IPS DF 6.9 (cell line): ENCODE data around the gene SCIN.

ENCODE experiments used
- DNase-seq: peaks from one replicate; pipeline ENCODE4 v3.0.0-alpha.2; 2013; ENCODE audit warnings: low read depth, low spot score
- H3K27ac ChIP-seq: one replicate; pipeline ENCODE4 v1.5.1; 2013; ENCODE audit warnings: low read length, control low read depth
- H3K27me3 ChIP-seq: 2 replicates; pipeline ENCODE4 v1.6.1; 2013; ENCODE audit warnings: mild to moderate bottlenecking, low read length; ENCODE audit not compliant: control insufficient read depth, insufficient read depth
- H3K36me3 ChIP-seq: 2 replicates; pipeline ENCODE4 v1.6.1; 2013; ENCODE audit warnings: low read length; ENCODE audit not compliant: control insufficient read depth, insufficient read depth
- H3K4me1 ChIP-seq: 2 replicates; pipeline ENCODE4 v1.6.1; 2013; ENCODE audit warnings: low read length; ENCODE audit not compliant: control insufficient read depth, insufficient read depth
- H3K4me3 ChIP-seq: 2 replicates; pipeline ENCODE4 v1.5.1; 2013; ENCODE audit warnings: mild to moderate bottlenecking, low read length
- H3K9me3 ChIP-seq: 2 replicates; pipeline ENCODE4 v1.6.1; 2013; ENCODE audit warnings: low read length, inconsistent platforms; ENCODE audit not compliant: control insufficient read depth, insufficient read depth
- WGBS: extraction: QIAGEN DNeasy Blood & Tissue Kit; methylation state at CpG from one replicate; pipeline ENCODE4 v1.1.7; 2013; ENCODE audit warnings: mixed read lengths, missing lambda C conversion rate; ENCODE audit not compliant: insufficient read length, insufficient coverage; 5-methylcytosine and 5-hydroxymethylcytosine counted together

SCIN gene

GRCh38 chr7:12583922-12584321 lies 13.4 kb downstream of the SCIN start:
- Histone ChIP-seq H3K27ac (no peak overlapping the region), H3K36me3 (no peaks in the 10 kb centered on the region), H3K4me1 (peaks cover 1% of the 10 kb centered on the region; the same call in 1 of the 2 replicates), H3K27me3 (no peaks in the 10 kb centered on the region), H3K4me3 (no peak overlapping the region), H3K9me3 (no peaks in the 10 kb centered on the region)
- DNase-seq, result no peak
- no CpG with 5 or more reads among the region's 2 CpGs for WGBS

- Histone ChIP-seq H3K27me3 (no peaks in the 10 kb centered on the region), H3K4me3 (no peak overlapping the region), H3K4me1 (peaks cover 1% of the 10 kb centered on the region; the same call in 1 of the 2 replicates), H3K27ac (no peak overlapping the region), H3K9me3 (no peaks in the 10 kb centered on the region), H3K36me3 (no peaks in the 10 kb centered on the region)
- DNase-seq, result no peak
- no CpG with 5 or more reads among the region's 7 CpGs for WGBS
Measured at GRCh38 chr7:12584930-12585329, 14.4 kb downstream of the SCIN start.

DNA sequence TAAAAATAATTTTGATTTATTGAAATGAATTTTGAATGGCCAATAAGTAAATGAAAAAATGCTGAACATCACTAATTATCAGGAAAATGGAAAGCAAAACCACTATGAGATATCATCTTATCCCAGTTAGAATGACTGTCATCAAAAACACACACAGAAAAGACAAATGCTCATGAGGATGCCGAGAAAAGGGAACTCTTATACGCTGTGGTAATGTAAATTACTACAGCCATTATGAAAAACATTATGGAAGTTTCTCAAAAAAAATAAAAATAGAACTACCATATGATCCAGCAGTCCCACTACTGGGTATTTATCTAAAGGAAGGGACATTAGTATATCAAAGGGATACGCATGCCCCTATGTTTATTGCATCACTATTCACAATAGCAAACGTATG lies 15.8 kb downstream of the SCIN start:
- Histone ChIP-seq H3K4me1 (peaks cover 1% of the 10 kb centered on the region; the same call in 1 of the 2 replicates), H3K4me3 (no peak overlapping the region), H3K27me3 (no peaks in the 10 kb centered on the region), H3K27ac (no peak overlapping the region), H3K9me3 (no peaks in the 10 kb centered on the region), H3K36me3 (no peaks in the 10 kb centered on the region)
- WGBS, result no CpG with 5 or more reads among the region's 4 CpGs
- DNase-seq, result no peak

DNA sequence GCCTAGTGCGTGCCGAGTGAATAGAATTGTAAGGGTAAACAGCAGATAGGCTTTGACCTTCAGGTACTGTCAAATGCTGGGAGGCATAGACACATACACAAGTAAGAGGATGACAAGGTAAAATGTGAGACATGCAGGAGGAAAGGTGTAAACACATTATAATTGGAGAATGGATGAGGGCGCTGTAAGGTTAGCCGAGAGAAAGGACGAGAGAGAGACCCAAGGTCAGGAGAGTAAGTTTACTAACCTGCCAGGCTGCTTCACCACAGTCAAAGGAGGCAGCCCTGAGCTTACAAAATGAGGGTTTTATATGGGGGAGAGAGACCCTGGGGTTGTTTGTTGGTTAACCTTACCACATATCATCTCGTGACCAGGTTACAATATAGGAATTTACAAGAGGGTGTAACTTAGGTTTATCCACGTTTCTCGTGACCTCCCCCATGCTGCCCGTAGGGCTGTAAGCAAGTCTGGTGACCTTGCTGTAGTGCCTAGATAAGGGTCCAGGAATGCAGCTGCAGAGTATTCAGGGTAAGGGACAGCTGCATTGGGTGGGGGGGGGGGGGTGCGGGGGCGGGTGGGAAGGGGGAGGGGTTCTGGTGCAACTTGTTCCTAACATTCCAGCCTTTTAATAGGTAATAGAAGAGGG lies 17.9 kb downstream of the SCIN start:
- Histone ChIP-seq H3K36me3 (no peaks in the 10 kb centered on the region), H3K4me3 (no peak overlapping the region), H3K4me1 (peaks cover 1% of the 10 kb centered on the region; the same call in 1 of the 2 replicates), H3K9me3 (no peaks in the 10 kb centered on the region), H3K27me3 (no peaks in the 10 kb centered on the region), H3K27ac (no peak overlapping the region)
- no peak for DNase-seq
- WGBS, result no CpG with 5 or more reads among the region's 11 CpGs

- H3K27me3 ChIP-seq, result no peaks in the 10 kb centered on the region
- no peaks in the 10 kb centered on the region for H3K36me3 ChIP-seq
- no peaks in the 10 kb centered on the region for H3K9me3 ChIP-seq
- no CpG with 5 or more reads among the region's 7 CpGs for WGBS
- no peak overlapping the region for H3K4me3 ChIP-seq
- no peak for DNase-seq
- H3K27ac ChIP-seq, result no peak overlapping the region
- peaks cover 1% of the 10 kb centered on the region; the same call in 1 of the 2 replicates for H3K4me1 ChIP-seq
Measured at GRCh38 chr7:12590559-12590958, 20.0 kb downstream of the SCIN start.

DNA sequence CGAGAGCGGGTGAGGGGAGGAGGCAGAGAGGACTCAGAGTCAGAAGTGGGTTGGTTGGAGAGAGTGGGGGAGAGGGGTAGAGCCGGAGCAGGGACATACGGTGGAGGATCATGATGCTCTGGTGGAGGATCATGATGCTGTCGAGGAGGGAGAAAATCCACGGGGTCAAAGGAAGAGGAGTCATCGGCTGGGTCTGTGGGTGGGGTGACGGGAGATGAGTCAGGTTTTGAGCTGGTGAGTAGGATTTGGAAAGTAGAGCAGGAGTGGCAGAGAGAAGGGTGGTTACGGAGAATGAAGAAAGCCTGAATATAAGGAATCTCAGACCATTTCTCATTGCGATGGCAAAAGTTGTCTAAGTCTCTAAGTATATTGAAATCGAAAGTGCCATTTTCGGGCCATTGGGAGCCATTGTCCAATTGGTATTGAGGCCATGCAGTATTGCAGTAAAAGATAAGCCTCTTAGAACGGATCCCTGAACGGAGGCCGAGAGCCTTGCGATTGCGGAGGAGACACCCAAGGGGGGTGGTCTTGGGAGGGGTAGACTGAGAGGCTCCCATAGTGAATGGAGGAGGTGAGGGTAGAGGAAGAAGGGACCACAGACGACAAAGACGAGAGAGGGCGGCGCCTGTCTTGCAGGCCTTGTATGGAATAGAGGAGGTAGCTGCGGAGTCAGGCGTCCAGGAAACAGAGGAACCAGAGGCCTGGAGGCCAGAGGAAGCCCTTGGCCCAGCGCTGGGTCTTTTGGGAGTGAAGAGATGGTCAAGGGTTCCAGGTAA lies 23.8 kb downstream of the SCIN start:
- Histone ChIP-seq H3K4me3 (no peak overlapping the region), H3K36me3 (no peaks in the 10 kb centered on the region), H3K4me1 (no peaks in the 10 kb centered on the region), H3K9me3 (no peaks in the 10 kb centered on the region), H3K27ac (no peak overlapping the region), H3K27me3 (no peaks in the 10 kb centered on the region)
- WGBS, result no CpG with 5 or more reads among the region's 24 CpGs
- no peak for DNase-seq

DNA sequence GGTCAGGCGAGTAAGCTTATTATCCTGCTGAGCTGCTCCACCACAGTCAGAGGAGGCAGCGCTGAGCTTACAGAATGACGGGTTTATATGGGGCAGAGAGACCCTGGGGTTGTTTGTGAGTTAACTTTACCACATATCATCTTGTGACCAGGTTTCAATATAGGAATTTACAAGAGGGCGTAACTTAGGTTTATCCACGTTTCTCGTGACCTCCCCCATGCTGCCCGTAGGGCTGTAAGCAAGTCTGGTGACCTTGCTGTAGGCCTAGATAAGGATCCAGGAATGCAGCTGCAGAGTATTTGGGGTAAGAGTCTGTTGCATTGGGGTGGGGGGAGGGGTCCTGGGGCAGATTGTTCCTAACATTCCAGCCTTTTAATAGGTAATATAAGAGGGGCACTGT lies 24.6 kb downstream of the SCIN start:
- no peak overlapping the region for H3K4me3 ChIP-seq
- H3K4me1 ChIP-seq, result no peaks in the 10 kb centered on the region
- WGBS, result no CpG with 5 or more reads among the region's 7 CpGs
- H3K27me3 ChIP-seq, result no peaks in the 10 kb centered on the region
- no peaks in the 10 kb centered on the region for H3K9me3 ChIP-seq
- no peak for DNase-seq
- H3K27ac ChIP-seq, result no peak overlapping the region
- H3K36me3 ChIP-seq, result no peaks in the 10 kb centered on the region

- no CpG with 5 or more reads among the region's 7 CpGs for WGBS
- no peaks in the 10 kb centered on the region for H3K36me3 ChIP-seq
- no peak overlapping the region for H3K27ac ChIP-seq
- H3K4me3 ChIP-seq, result no peak overlapping the region
- DNase-seq, result no peak
- no peaks in the 10 kb centered on the region for H3K27me3 ChIP-seq
- no peaks in the 10 kb centered on the region for H3K4me1 ChIP-seq
- H3K9me3 ChIP-seq, result no peaks in the 10 kb centered on the region
Measured at GRCh38 chr7:12596225-12596790, 25.8 kb downstream of the SCIN start.

DNA sequence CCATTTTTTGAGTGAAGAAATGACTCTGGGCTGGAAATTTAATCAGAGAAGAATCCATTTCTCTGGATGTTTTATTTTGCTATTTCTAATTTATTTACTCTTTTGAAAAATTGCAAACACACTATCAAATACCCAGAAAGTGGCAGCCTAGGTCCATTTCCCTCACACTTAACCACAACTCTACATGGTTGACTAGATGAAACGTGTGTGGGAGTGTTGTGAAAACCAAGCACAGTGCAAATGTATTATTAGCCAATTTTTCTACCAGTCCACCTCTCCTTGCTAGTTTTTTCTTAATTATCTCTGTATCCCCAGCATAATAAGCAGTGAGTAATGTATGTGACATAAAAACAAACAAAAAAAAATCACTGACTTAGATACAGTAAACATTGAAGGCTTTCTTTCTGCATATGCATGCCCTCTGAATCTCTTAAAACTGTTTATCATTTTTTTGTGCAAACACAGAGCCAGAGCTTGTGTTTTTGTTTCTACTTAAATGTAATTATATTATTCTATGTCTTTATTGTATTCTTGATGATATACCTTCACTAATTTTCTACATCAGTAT lies 30.9 kb downstream of the SCIN start:
- no peak overlapping the region for H3K27ac ChIP-seq
- H3K27me3 ChIP-seq, result no peaks in the 10 kb centered on the region
- no peak overlapping the region for H3K4me3 ChIP-seq
- H3K36me3 ChIP-seq, result no peaks in the 10 kb centered on the region
- WGBS, result no CpG with 5 or more reads among the region's 1 CpG
- H3K9me3 ChIP-seq, result no peaks in the 10 kb centered on the region; the same call in 1 of the 2 replicates
- no peak for DNase-seq
- H3K4me1 ChIP-seq, result no peaks in the 10 kb centered on the region

GRCh38 chr7:12607134-12607533 lies 36.6 kb downstream of the SCIN start:
- Histone ChIP-seq H3K36me3 (no peaks in the 10 kb centered on the region), H3K9me3 (no peaks in the 10 kb centered on the region), H3K4me1 (no peaks in the 10 kb centered on the region), H3K27me3 (no peaks in the 10 kb centered on the region), H3K27ac (no peak overlapping the region), H3K4me3 (no peak overlapping the region)
- no CpG with 5 or more reads among the region's 1 CpG for WGBS
- no peak for DNase-seq
